Ecto neural progenitor cell (in vitro differentiated cells): ENCODE data around the gene DCST2.
A peak's percentile ranks its signal among the peaks of the same experiment; 100 is the strongest.

Experiments used
- DNase-seq: peaks from one replicate; pipeline ENCODE4 v3.0.0-alpha.2; 2018; ENCODE audit warnings: low spot score

DCST2 gene

GRCh38 chr1:154975409-154976059 is 58.0 kb downstream of the DCST2 start:
- DNase-seq, result peak; percentile 68

GRCh38 chr1:154974808-154975408 is 58.7 kb downstream of the DCST2 start:
- DNase-seq, result peak; percentile 97

- peak; percentile 97 for DNase-seq
Measured at GRCh38 chr1:154974102-154974807, 59.3 kb downstream of the DCST2 start, which contains the start of gene CKS1B. Gene CKS1B, plus strand, starts transcription at chr1:154974681. Its CDS starts 65 bp downstream, at chr1:154974746.

GRCh38 chr1:154973344-154974101 is 60.1 kb downstream of the DCST2 start:
- peak; percentile 97 for DNase-seq

GRCh38 chr1:154972517-154973343 is 60.9 kb downstream of the DCST2 start:
- peak; percentile 78 for DNase-seq

- no peak for DNase-seq
Measured at GRCh38 chr1:154972213-154972516, 61.4 kb downstream of the DCST2 start.

- no peak for DNase-seq
Measured at GRCh38 chr1:154971341-154971998, 62.1 kb downstream of the DCST2 start.

GRCh38 chr1:154970631-154971340 is 62.8 kb downstream of the DCST2 start, which contains the start of gene SHC1:
Gene SHC1, minus strand, starts transcription at chr1:154970747. Its CDS starts 221 bp downstream, at chr1:154970526.
- DNase-seq, result peak; percentile 92

GRCh38 chr1:154969860-154970452 is 63.6 kb downstream of the DCST2 start:
- no peak for DNase-seq

- DNase-seq, result no peak
Measured at GRCh38 chr1:154969246-154969645, 64.3 kb downstream of the DCST2 start.

- DNase-seq, result no peak
Measured at GRCh38 chr1:154968731-154969130, 64.8 kb downstream of the DCST2 start.
